Hematopoietic multipotent progenitor cell (in vitro differentiated cells): Measurements from ENCODE around the gene MICAL3. TPM values are rescaled to one million over a fixed set of nuclear protein-coding genes. Genes with fewer than 3 reads are reported as not detected.
"Not testable (repeated sequence)": the region's sequence is repeated elsewhere in the genome, so short reads cannot be mapped to it uniquely, and the experiment has no call there.

Source experiments
- DNase-seq, 3 donors: peaks; one replicate each; pipeline ENCODE4 v3.0.0-alpha.2; 2011 to 2015; ENCODE audit warnings: low read depth in 2 of 3, low spot score in 2 of 3
- total RNA-seq: library from RNA; depleted of rRNA; stranded (reverse); fragments of >200 nt; gene quantifications from one replicate; pipeline ENCODE4 v1.2.3, GENCODE V29; 2012

The MICAL3 gene
- total RNA-seq, 1 donor, result 15.9 TPM

GRCh38 chr22:18060646-18061620 is 36.6 kb upstream of the MICAL3 start:
- DNase-seq, result no peak

- no peak for DNase-seq
Measured at GRCh38 chr22:18059991-18060390, 35.6 kb upstream of the MICAL3 start.

- DNase-seq, result no peak
Measured at GRCh38 chr22:18059473-18059872, 35.1 kb upstream of the MICAL3 start.

- no peak for DNase-seq
Measured at GRCh38 chr22:18059094-18059417, 34.7 kb upstream of the MICAL3 start.

GRCh38 chr22:18058371-18059093 is 34.2 kb upstream of the MICAL3 start:
- DNase-seq, result no peak

GRCh38 chr22:18057568-18058209 is 33.3 kb upstream of the MICAL3 start:
- DNase-seq, result peak in 2 of 3 donors; percentile 9 to 24

- DNase-seq, result no peak
Measured at GRCh38 chr22:18056807-18057474, 32.6 kb upstream of the MICAL3 start.

- DNase-seq, result no peak
Measured at GRCh38 chr22:18056161-18056666, 31.9 kb upstream of the MICAL3 start.

GRCh38 chr22:18055619-18056160 is 31.3 kb upstream of the MICAL3 start:
- DNase-seq, result no peak

- DNase-seq, result not testable (repeated sequence)
Measured at GRCh38 chr22:18053216-18053946, 29.0 kb upstream of the MICAL3 start.

- not testable (repeated sequence) for DNase-seq
Measured at GRCh38 chr22:18051113-18051512, 26.8 kb upstream of the MICAL3 start.

GRCh38 chr22:18050065-18050464 is 25.7 kb upstream of the MICAL3 start:
- DNase-seq, result no peak

- DNase-seq, result no peak
Measured at GRCh38 chr22:18048441-18048898, 24.1 kb upstream of the MICAL3 start.

GRCh38 chr22:18048041-18048440 is 23.7 kb upstream of the MICAL3 start:
- no peak for DNase-seq

- no peak for DNase-seq
Measured at GRCh38 chr22:18045794-18046193, 21.4 kb upstream of the MICAL3 start.

- no peak for DNase-seq
Measured at GRCh38 chr22:18044548-18045271, 20.3 kb upstream of the MICAL3 start.

- no peak for DNase-seq
Measured at GRCh38 chr22:18042685-18043084, 18.3 kb upstream of the MICAL3 start.

- DNase-seq, result not testable (repeated sequence)
Measured at GRCh38 chr22:18040898-18041297, 16.5 kb upstream of the MICAL3 start.

- no peak for DNase-seq
Measured at GRCh38 chr22:18035751-18036150, 11.4 kb upstream of the MICAL3 start.
